GM12892 (cell line): ENCODE data around the gene SLC38A7.

Experiments used
- POLR2A ChIP-seq: IDR thresholded peaks from 2 replicates; pipeline ENCODE4 v1.6.1; 2011; ENCODE audit warnings: low read depth, low read length, control low read depth
- POLR2AphosphoS5 ChIP-seq: IDR thresholded peaks from 2 replicates; pipeline ENCODE4 v1.6.1; 2011; ENCODE audit warnings: low read depth, low read length, control low read depth
- TAF1 ChIP-seq: IDR thresholded peaks from 2 replicates; pipeline ENCODE4 v1.6.1; 2011; ENCODE audit warnings: low read depth, mild to moderate bottlenecking, control low read depth, low read length, borderline replicate concordance

- TF ChIP-seq POLR2A (no peak), TAF1 (no peak), POLR2AphosphoS5 (no peak)
Observed at GRCh38 chr16:58730724-58731370, 46.3 kb upstream of the SLC38A7 start.
